Measurements from ENCODE around the gene PLA2G4D. TPM values are rescaled to one million over a fixed set of nuclear protein-coding genes. Genes with fewer than 3 reads are reported as not detected.

PLA2G4D gene
- total RNA-seq, 1 experiment from 2014 or later, result 0.17 TPM

GRCh38 chr15:42080186-42080918 lies 14.0 kb downstream of the PLA2G4D start:
- peak; percentile 65 for DNase-seq
- H3K27me3 ChIP-seq (ENCODE audit: control insufficient read depth, insufficient read depth, low read length), result no peaks in the 10 kb centered on the region
- no peaks in the 10 kb centered on the region for H3K36me3 ChIP-seq (replicated peaks; ENCODE audit: control insufficient read depth, insufficient read depth, low read length)
- no peak overlapping the region for H3K4me3 ChIP-seq (ENCODE audit: insufficient read depth, low read depth, low read length)

- Histone ChIP-seq H3K4me3 (ENCODE audit: insufficient read depth, low read depth, low read length) (no peak overlapping the region), H3K27me3 (ENCODE audit: control insufficient read depth, insufficient read depth, low read length) (no peaks in the 10 kb centered on the region), H3K36me3 (replicated peaks; ENCODE audit: control insufficient read depth, insufficient read depth, low read length) (no peaks in the 10 kb centered on the region)
- peak; percentile 54 for DNase-seq
Observed at GRCh38 chr15:42079401-42079908, 14.9 kb downstream of the PLA2G4D start.

- no peak overlapping the region for H3K4me3 ChIP-seq (ENCODE audit: insufficient read depth, low read depth, low read length)
- no peaks in the 10 kb centered on the region for H3K36me3 ChIP-seq (replicated peaks; ENCODE audit: control insufficient read depth, insufficient read depth, low read length)
- no peak for DNase-seq
- no peaks in the 10 kb centered on the region for H3K27me3 ChIP-seq (ENCODE audit: control insufficient read depth, insufficient read depth, low read length)
Observed at GRCh38 chr15:42078903-42079302, 15.5 kb downstream of the PLA2G4D start.

- Histone ChIP-seq H3K27me3 (ENCODE audit: control insufficient read depth, insufficient read depth, low read length) (no peaks in the 10 kb centered on the region), H3K4me3 (ENCODE audit: insufficient read depth, low read depth, low read length) (no peak overlapping the region), H3K36me3 (replicated peaks; ENCODE audit: control insufficient read depth, insufficient read depth, low read length) (no peaks in the 10 kb centered on the region)
- no peak for DNase-seq
Observed at GRCh38 chr15:42077689-42078088, 16.7 kb downstream of the PLA2G4D start.

GRCh38 chr15:42073418-42073817 lies 20.9 kb downstream of the PLA2G4D start:
- H3K27me3 ChIP-seq (ENCODE audit: control insufficient read depth, insufficient read depth, low read length), result no peaks in the 10 kb centered on the region
- no peak overlapping the region for H3K4me3 ChIP-seq (ENCODE audit: insufficient read depth, low read depth, low read length)
- DNase-seq, result no peak
- H3K36me3 ChIP-seq (replicated peaks; ENCODE audit: control insufficient read depth, insufficient read depth, low read length), result no peaks in the 10 kb centered on the region

- H3K4me3 ChIP-seq (ENCODE audit: insufficient read depth, low read depth, low read length), result no peak overlapping the region
- DNase-seq, result no peak
Observed at GRCh38 chr15:42072141-42072685, 22.1 kb downstream of the PLA2G4D start.

GRCh38 chr15:42071717-42072116 lies 22.6 kb downstream of the PLA2G4D start:
- H3K27me3 ChIP-seq (ENCODE audit: control insufficient read depth, insufficient read depth, low read length), result no peaks in the 10 kb centered on the region
- no peak for DNase-seq
- H3K4me3 ChIP-seq (ENCODE audit: insufficient read depth, low read depth, low read length), result no peak overlapping the region
- no peaks in the 10 kb centered on the region for H3K36me3 ChIP-seq (replicated peaks; ENCODE audit: control insufficient read depth, insufficient read depth, low read length)

More at GRCh38 chr15:42072141-42072685, 22.1 kb downstream of the PLA2G4D start:
- no peaks in the 10 kb centered on the region for H3K27me3 ChIP-seq (ENCODE audit: control insufficient read depth, insufficient read depth, low read length)
- H3K36me3 ChIP-seq (replicated peaks; ENCODE audit: control insufficient read depth, insufficient read depth, low read length), result no peaks in the 10 kb centered on the region

- no peak overlapping the region for H3K4me3 ChIP-seq (ENCODE audit: insufficient read depth, low read depth, low read length)
- no peaks in the 10 kb centered on the region for H3K27me3 ChIP-seq (ENCODE audit: control insufficient read depth, insufficient read depth, low read length)
- DNase-seq, result no peak
- H3K36me3 ChIP-seq (replicated peaks; ENCODE audit: control insufficient read depth, insufficient read depth, low read length), result no peaks in the 10 kb centered on the region
Observed at GRCh38 chr15:42070976-42071350, 23.4 kb downstream of the PLA2G4D start.

GRCh38 chr15:42070279-42070975 lies 23.9 kb downstream of the PLA2G4D start:
- Histone ChIP-seq H3K4me3 (ENCODE audit: insufficient read depth, low read depth, low read length) (no peak overlapping the region), H3K36me3 (replicated peaks; ENCODE audit: control insufficient read depth, insufficient read depth, low read length) (no peaks in the 10 kb centered on the region), H3K27me3 (ENCODE audit: control insufficient read depth, insufficient read depth, low read length) (no peaks in the 10 kb centered on the region)
- DNase-seq, result no peak

GRCh38 chr15:42069496-42070278 lies 24.7 kb downstream of the PLA2G4D start:
- DNase-seq, result peak; percentile 48

GRCh38 chr15:42069025-42069424 lies 25.3 kb downstream of the PLA2G4D start:
- no peaks in the 10 kb centered on the region for H3K36me3 ChIP-seq (replicated peaks; ENCODE audit: control insufficient read depth, insufficient read depth, low read length)
- DNase-seq, result peak; percentile 73
- no peaks in the 10 kb centered on the region for H3K27me3 ChIP-seq (ENCODE audit: control insufficient read depth, insufficient read depth, low read length)

More at GRCh38 chr15:42069496-42070278, 24.7 kb downstream of the PLA2G4D start:
- H3K27me3 ChIP-seq (ENCODE audit: control insufficient read depth, insufficient read depth, low read length), result no peaks in the 10 kb centered on the region
- no peak overlapping the region for H3K4me3 ChIP-seq (ENCODE audit: insufficient read depth, low read depth, low read length)
- H3K36me3 ChIP-seq (replicated peaks; ENCODE audit: control insufficient read depth, insufficient read depth, low read length), result no peaks in the 10 kb centered on the region

GRCh38 chr15:42068601-42069000 lies 25.8 kb downstream of the PLA2G4D start:
- Histone ChIP-seq H3K4me3 (ENCODE audit: insufficient read depth, low read depth, low read length) (no peak overlapping the region), H3K27me3 (ENCODE audit: control insufficient read depth, insufficient read depth, low read length) (no peaks in the 10 kb centered on the region), H3K36me3 (replicated peaks; ENCODE audit: control insufficient read depth, insufficient read depth, low read length) (no peaks in the 10 kb centered on the region)
- peak; percentile 43 for DNase-seq

More at GRCh38 chr15:42069025-42069424, 25.3 kb downstream of the PLA2G4D start:
- no peak overlapping the region for H3K4me3 ChIP-seq (ENCODE audit: insufficient read depth, low read depth, low read length)

- no peak overlapping the region for H3K4me3 ChIP-seq (ENCODE audit: insufficient read depth, low read depth, low read length)
- no peak for DNase-seq
- H3K36me3 ChIP-seq (replicated peaks; ENCODE audit: control insufficient read depth, insufficient read depth, low read length), result no peaks in the 10 kb centered on the region
- H3K27me3 ChIP-seq (ENCODE audit: control insufficient read depth, insufficient read depth, low read length), result no peaks in the 10 kb centered on the region
Observed at GRCh38 chr15:42066764-42067415, 27.5 kb downstream of the PLA2G4D start.

- Histone ChIP-seq H3K27me3 (ENCODE audit: control insufficient read depth, insufficient read depth, low read length) (no peaks in the 10 kb centered on the region), H3K36me3 (replicated peaks; ENCODE audit: control insufficient read depth, insufficient read depth, low read length) (no peaks in the 10 kb centered on the region), H3K4me3 (ENCODE audit: insufficient read depth, low read depth, low read length) (no peak overlapping the region)
- no peak for DNase-seq
Observed at GRCh38 chr15:42065468-42065867, 28.9 kb downstream of the PLA2G4D start.
